ENCODE data around the gene HOXC9. TPM values are rescaled to one million over a fixed set of nuclear protein-coding genes. Genes with fewer than 3 reads are reported as not detected.

The HOXC9 gene
- total and polyA plus RNA-seq, 10 donors = 0.05 TPM; not detected in 9

DNA sequence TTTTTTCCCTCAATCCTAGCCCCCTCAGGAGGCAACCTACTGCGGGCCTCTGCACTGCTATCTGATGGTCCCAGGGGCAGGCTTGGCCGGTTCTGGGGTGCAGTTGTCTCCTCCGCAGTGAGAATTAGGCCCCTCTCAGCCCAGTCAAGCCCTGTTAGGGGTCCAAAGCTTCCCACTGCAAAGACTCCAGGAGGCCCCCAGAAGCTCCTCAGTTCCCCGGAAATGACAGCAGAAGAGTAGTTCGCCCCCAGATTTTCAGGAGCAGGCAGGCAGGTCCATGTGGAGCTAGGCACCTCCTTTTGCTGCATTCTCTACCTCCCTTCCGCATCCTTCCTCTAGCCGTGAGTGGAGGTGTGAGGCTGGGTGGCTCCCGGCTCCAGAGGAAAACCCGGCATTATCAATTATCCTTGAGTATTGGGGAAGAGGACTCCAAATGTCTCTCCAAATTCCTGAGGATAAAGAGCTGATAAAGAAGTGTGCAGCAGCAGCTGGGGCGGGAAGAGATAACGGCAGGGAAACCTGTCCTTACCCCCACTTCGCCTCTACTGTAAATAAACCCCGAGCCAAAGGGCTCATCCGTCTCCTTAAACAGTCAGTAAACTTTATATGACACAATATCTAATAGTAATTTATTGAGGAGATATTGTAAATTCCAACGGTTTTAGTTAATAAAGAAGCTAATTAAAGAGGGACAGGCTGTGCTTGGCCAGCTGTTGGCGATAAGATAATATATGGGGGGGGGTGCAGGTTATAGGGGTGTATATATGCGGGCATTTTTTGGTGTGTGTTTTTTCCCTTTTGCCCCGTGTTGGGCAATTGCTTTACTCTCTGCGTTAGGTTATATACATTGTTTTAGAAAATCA, 45.9 kb upstream of the HOXC9 start:
- peaks cover 0 to 54% (median 16%) of the 10 kb centered on the region in 6 donors for H3K4me1 ChIP-seq

DNA sequence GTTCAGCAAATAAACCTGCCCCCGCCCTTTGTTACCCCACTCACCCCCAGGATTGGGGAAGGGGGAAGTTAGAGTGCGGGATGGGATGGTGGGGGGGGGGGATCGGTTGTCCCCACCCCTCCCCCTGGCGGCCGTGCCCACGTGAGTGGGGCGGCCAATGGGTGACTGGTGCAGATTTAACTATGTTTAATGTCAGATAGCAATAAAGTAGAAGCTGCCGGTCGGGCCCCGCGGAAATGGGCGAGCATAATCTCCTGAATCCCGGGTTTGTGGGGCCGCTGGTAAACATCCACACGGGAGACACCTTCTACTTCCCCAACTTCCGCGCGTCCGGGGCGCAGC, 45.3 kb upstream of the HOXC9 start, which contains the start of gene HOXC12:
TSS of gene HOXC12 (plus strand) at position 210 of the 342 bp plus-strand sequence. CDS start at position 237, 27 bp downstream.
- no peaks in the 10 kb centered on the region for H3K36me3 ChIP-seq
- WGBS, 5 donors = 4 to 8% (median 6%) methylated on average over 19 to 20 of the region's 20 CpGs
- intact Hi-C loops (cut with DNase I; ENCODE audit: low total_unique reads) = no loop called here
- H3K9me3 ChIP-seq = peaks cover 0 to 7% (median 0%) of the 10 kb centered on the region in 8 donors
- no peak within 1 kb of the TSS for H3K27ac ChIP-seq
- TF ChIP-seq POLR2A (IDR thresholded peaks at IDR 0.05) = no peak
- TF ChIP-seq, protein P1, sequence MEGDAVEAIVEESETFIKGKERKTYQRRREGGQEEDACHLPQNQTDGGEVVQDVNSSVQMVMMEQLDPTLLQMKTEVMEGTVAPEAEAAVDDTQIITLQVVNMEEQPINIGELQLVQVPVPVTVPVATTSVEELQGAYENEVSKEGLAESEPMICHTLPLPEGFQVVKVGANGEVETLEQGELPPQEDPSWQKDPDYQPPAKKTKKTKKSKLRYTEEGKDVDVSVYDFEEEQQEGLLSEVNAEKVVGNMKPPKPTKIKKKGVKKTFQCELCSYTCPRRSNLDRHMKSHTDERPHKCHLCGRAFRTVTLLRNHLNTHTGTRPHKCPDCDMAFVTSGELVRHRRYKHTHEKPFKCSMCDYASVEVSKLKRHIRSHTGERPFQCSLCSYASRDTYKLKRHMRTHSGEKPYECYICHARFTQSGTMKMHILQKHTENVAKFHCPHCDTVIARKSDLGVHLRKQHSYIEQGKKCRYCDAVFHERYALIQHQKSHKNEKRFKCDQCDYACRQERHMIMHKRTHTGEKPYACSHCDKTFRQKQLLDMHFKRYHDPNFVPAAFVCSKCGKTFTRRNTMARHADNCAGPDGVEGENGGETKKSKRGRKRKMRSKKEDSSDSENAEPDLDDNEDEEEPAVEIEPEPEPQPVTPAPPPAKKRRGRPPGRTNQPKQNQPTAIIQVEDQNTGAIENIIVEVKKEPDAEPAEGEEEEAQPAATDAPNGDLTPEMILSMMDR (IDR thresholded peaks at IDR 0.05 in 8 of 11, conservative IDR thresholded peaks at IDR 0.05 in 3 of 11) = no peak
- no peak for TF ChIP-seq POLR2AphosphoS5 (IDR thresholded peaks at IDR 0.05)
- DNase-seq = no peak
- peaks cover 0 to 54% (median 16%) of the 10 kb centered on the region in 6 donors for H3K4me1 ChIP-seq
- peaks cover 40 to 100% (median 100%) of the 10 kb centered on the region in 7 donors for H3K27me3 ChIP-seq (replicated peaks in 1 of 7)
- H3K4me3 ChIP-seq = peak within 1 kb of the TSS in 1 of 8 donors; percentile 16

More for the DNA sequence above, 45.9 kb upstream of the HOXC9 start:
- Histone ChIP-seq H3K27me3 (replicated peaks in 1 of 7) (peaks cover 41 to 100% (median 100%) of the 10 kb centered on the region in 7 donors), H3K27ac (no peak overlapping the region), H3K36me3 (no peaks in the 10 kb centered on the region), H3K4me3 (peak overlapping the region in 1 of 8 donors; percentile 16), H3K9me3 (peaks cover 0 to 7% (median 0%) of the 10 kb centered on the region in 8 donors)
- TF ChIP-seq, protein P1 (IDR thresholded peaks at IDR 0.05 in 8 of 11, conservative IDR thresholded peaks at IDR 0.05 in 3 of 11) = no peak
- TF ChIP-seq POLR2A (IDR thresholded peaks at IDR 0.05) = no peak
- no peak for TF ChIP-seq POLR2AphosphoS5 (IDR thresholded peaks at IDR 0.05)
- no peak for DNase-seq
- intact Hi-C loops (cut with DNase I; ENCODE audit: low total_unique reads) = no loop called here
- 6 to 9% (median 8%) methylated on average over 19 of the region's 19 CpGs for WGBS, 5 donors

DNA sequence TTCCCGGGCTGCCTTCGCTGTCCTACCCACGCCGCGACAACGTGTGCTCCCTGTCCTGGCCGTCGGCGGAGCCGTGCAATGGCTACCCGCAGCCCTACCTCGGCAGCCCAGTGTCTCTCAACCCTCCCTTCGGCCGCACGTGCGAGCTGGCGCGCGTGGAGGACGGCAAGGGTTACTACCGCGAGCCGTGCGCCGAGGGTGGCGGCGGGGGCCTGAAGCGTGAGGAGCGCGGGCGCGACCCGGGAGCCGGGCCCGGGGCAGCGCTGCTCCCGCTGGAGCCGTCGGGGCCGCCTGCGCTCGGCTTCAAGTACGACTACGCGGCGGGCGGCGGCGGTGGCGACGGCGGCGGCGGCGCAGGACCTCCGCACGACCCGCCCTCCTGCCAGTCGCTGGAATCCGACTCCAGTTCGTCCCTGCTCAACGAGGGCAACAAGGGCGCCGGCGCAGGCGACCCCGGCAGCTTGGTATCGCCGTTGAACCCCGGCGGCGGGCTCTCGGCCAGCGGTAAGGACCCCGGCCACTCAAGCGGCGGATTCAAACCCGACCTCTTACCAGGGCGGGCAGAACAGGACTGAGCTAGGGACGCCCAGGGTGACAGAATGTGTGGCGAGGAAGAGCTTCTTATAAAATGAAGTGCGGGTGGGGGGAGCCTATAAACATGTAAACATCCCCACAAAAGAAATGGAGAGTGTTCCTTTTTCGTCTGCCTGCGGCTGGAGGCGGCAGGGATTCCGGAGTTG, 44.8 kb upstream of the HOXC9 start:
- WGBS, 5 donors = 6 to 15% (median 9%) methylated on average over 13 to 86 of the region's 86 CpGs
- Histone ChIP-seq H3K4me1 (peaks cover 0 to 54% (median 16%) of the 10 kb centered on the region in 6 donors), H3K27me3 (replicated peaks in 1 of 7) (peaks cover 44 to 100% (median 100%) of the 10 kb centered on the region in 7 donors), H3K27ac (no peak overlapping the region), H3K4me3 (peak overlapping the region in 1 of 8 donors; percentile 16), H3K9me3 (peaks cover 0 to 7% (median 0%) of the 10 kb centered on the region in 8 donors), H3K36me3 (no peaks in the 10 kb centered on the region)
- no peak for DNase-seq
- intact Hi-C loops (cut with DNase I; ENCODE audit: low total_unique reads) = no loop called here
- TF ChIP-seq, protein P1 (IDR thresholded peaks at IDR 0.05 in 8 of 11, conservative IDR thresholded peaks at IDR 0.05 in 3 of 11) = no peak
- no peak for TF ChIP-seq POLR2AphosphoS5 (IDR thresholded peaks at IDR 0.05)
- no peak for TF ChIP-seq POLR2A (IDR thresholded peaks at IDR 0.05)
